GM11168 (cell line): ENCODE results near the gene SSRP1.
"Not testable (repeated sequence)": the region's sequence is repeated elsewhere in the genome, so short reads cannot be mapped to it uniquely, and the experiment has no call there.

Source experiments
- in situ Hi-C: fragments of 300-500 bp; cut with MboI; formaldehyde crosslinking; loops from one replicate; pipeline ENCODE4 v1.12.0; 2022; ENCODE audit warnings: low sequenced_read_pairs; ENCODE audit not compliant: unreplicated experiment

SSRP1 gene

GRCh38 chr11:57340039-57340615 is 4.4 kb upstream of the SSRP1 start:
- in situ Hi-C loops = no loop called here

DNA sequence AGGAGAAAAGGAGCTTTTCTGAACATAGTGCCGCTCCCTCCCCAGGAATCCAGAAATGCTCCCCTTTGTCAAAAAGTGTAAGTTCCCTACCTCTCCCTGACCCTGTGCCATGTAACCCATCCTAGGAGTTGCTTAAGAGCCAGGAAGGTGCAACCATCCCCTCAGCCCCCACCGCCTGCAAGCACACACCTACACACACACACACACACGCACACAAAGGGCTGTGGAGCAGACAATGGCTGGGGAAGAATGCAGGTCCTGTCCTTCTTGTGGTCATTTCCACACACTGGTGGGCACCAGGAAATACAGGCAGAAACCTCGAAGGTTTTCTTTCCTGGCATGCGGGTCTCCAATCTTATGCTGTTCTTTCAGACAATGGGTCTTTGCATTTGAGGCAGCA is 3.6 kb upstream of the SSRP1 start:
- in situ Hi-C loops = no loop called here

GRCh38 chr11:57338142-57338541 is 2.5 kb upstream of the SSRP1 start, which contains the start of gene P2RX3:
Gene P2RX3 (plus strand): TSS chr11:57338352. CDS start chr11:57338551, 199 bp downstream.
- in situ Hi-C loops = no loop called here

DNA sequence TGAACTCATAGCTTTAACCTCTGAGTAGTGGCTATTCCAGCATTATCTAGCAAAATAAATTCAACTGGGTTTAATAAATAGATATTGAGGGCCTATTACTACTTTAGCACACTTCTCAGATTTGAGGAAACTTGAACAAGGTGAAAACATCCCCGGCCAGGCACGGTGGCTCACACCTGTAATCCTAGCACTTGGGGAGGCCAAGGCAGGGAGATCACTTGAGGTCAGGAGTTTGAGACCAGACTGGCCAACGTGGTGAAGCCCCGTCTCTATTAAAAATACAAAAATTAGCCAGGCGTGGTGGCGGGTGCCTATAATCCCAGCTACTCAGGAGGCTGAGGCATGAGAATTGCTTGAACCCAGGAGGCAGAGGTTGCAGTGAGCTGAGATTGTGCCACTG is 1.2 kb upstream of the SSRP1 start:
- in situ Hi-C loops = not testable (repeated sequence)

GRCh38 chr11:57336111-57336666 is 497 bp upstream of the SSRP1 start:
- in situ Hi-C loops = no loop called here

DNA sequence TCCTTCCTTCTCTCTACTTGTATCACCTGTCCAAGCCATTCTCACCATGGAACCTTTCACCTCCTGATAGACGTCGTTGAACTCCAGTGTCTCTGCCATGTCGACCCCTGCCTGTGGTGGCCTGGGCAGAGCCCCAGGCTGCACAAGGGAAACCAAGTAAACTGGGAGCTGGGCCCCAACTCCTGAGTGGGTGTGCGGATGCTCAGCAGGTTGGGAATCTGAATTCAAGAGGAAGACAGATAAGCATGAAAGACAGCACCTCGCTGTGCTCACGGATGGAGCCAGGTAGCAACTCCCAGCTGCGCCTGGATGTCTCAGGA is 709 bp downstream of the SSRP1 start:
- in situ Hi-C loops = no loop called here

DNA sequence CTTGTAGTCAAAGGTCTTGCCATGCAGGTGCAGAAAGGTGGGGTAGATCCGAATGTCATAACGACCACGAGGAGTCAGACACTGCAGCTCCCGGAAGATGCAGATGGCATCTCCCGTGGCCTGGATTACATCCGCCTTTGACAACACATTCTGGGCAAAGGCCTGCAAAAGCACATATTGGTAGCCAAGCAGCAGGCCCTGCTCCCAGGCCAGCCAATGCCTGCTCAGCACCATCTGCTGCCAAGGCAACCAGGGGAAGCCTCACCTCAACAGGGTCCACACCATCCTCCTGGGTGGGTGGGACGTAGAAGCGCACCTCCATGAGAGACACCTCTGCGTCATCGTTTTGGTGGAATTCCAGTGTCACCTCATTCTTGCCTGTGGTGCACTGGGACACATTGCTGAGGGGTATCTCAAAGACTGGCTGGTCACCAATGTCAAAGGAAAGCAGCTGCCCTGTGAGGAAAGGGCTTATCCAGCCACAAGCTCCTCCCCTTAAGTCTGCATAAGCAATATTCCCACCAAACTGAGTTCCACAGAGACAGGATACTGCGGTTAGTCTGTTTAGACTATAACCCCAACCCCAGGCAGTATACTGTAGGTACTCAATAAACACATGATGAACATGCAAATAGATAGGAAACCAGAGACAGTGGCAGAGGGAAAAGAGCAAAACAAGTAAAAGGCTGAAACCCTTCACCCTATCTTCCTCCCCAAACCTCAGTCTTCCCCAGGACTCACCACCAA is 2.8 kb downstream of the SSRP1 start:
- in situ Hi-C loops = no loop called here

DNA sequence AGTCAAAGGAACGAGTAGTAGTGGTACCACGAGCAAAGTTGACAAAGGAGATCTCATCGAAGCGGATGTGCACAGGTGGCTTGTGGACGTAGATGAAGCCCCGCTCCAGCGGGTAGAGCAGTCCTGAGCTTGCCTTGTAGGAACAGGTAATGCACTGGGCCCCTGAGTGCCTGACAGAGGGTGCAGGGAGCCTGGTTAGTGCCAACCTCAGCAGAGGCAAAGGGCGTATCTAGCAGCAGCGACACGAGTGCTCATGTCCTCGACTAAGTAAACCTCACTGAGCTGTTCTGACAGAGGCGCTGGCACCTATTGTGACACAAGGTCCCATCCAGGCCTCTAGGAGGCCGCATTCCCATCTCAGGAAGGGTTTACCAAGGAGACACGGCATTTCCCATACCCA is 4.0 kb downstream of the SSRP1 start:
- in situ Hi-C loops = no loop called here

- in situ Hi-C loops = no loop called here
These were observed 5.7 kb downstream of the SSRP1 start for GRCh38 chr11:57330029-57330428.

DNA sequence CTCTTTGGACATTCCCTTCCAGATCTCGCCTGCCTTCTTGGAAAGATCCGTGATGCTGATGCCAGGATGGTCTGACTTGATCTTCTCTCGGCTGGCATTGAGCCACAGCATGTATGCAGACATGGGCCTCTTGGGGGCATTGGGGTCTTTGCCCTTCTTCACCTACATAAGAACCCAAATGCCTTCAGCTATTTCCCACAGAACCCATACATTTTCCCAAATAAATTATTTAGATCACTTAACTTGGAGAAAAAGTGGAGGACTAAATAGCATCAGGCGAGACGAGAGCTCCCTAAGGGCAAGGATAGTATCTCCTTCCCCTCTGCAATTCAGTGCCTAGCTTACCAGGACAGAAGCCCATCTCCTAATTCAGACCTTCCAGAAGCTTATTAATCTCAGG is 8.0 kb downstream of the SSRP1 start:
- in situ Hi-C loops = no loop called here

DNA sequence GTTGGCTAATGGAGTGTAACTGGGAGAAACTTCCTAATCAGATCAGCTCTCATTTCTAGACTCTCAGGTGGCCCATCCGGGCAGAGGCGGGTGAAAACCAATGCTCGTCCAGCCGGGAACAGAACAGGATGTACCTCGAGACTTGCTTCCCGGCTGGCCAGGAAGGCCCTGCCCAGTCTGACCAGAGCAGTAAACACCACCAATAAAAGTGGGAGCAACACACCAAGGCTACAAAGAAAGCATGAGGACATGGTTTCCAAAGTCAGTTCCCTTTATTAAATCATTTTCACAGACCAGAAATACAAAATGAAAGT is 10.0 kb downstream of the SSRP1 start:
- in situ Hi-C loops = no loop called here

- in situ Hi-C loops = no loop called here
These were observed 10.6 kb downstream of the SSRP1 start, which contains the start of gene TNKS1BP1 for GRCh38 chr11:57324886-57325734. Gene TNKS1BP1 (minus strand): TSS chr11:57324952. CDS start chr11:57321885, 3,067 bp downstream.

GRCh38 chr11:57324154-57324885 is 11.4 kb downstream of the SSRP1 start:
- in situ Hi-C loops = no loop called here

GRCh38 chr11:57323855-57324153 is 11.9 kb downstream of the SSRP1 start:
- in situ Hi-C loops = no loop called here

DNA sequence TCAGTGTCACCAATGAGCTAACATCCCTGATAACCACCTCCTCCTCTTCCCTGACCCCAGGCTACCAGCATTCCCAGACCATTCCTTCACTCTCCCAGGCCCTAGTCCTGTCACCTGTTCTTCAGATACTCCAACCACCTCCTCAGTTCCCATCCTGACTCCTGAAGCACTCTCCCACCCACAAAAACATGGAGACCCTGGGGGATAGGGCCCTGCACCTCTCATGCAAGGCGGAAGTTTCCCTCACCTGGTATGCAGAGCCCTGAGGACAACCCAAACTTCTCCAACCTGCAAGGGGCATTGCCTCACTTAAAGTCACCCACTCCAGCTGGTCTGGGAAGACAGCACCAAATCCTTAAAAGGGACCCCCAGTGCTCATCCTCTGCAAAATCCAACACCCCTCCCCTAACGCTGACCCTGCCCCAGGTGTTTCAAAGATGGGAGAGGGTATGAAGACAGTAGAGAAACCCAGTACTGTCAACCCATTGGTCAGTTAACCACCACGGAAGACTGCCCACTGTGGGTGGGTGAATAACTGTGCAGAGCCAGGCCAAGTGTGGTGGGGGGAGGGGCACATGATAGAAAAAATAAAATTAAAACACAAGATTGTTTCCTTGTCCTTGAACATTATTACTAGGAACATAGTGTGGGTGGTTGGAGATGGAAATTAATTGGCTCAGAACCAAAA is 12.4 kb downstream of the SSRP1 start:
- in situ Hi-C loops = no loop called here

- in situ Hi-C loops = no loop called here
These were observed 13.2 kb downstream of the SSRP1 start for GRCh38 chr11:57322256-57323166.

DNA sequence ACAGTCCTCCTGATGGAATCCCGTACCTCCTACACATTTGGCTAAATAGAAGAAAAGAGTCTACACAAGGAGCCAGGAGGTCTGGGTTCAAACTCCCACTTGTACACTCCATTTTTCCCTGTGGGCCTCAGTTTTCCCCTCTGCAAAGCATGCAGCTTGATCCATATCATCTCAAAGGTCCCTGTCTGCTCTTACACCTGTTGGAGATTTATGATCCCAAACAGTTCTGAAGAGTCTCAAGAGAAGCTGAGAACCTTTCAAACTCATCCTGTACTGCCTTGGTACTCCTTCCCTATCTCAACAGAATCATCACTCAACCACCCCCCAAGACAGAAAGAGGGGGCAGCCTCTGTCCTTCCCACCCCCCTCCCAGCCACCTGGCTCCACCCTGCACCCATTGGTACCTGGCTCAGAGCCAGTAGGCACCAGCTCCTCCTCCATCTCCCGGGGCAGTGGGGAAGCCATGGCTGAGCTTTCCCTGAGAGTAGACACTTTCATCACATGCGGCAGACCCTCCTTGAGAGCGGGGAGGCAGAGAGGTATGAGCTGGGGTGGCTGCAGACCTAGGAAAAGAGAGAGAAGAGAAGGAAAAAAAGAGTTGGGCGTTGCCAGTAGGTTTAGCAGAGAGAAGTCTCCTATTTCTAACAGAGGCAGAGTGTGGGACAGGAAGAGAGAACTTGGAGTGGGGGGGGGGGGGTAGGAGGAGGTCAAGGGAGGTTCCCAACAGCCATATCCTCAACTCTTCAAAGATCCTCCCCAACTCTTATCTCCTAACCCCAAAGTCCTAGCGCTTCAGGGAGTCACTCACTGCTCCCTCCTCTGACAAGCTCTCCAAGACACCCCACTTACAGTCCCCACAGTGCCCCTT is 14.1 kb downstream of the SSRP1 start:
- in situ Hi-C loops = no loop called here

- in situ Hi-C loops = no loop called here
These were observed 14.8 kb downstream of the SSRP1 start for GRCh38 chr11:57320719-57321387.
